ENCODE measurements around the gene ZSWIM2.
"Not testable (repeated sequence)": the region's sequence is repeated elsewhere in the genome, so short reads cannot be mapped to it uniquely, and the experiment has no call there.

ZSWIM2 gene, protein sequence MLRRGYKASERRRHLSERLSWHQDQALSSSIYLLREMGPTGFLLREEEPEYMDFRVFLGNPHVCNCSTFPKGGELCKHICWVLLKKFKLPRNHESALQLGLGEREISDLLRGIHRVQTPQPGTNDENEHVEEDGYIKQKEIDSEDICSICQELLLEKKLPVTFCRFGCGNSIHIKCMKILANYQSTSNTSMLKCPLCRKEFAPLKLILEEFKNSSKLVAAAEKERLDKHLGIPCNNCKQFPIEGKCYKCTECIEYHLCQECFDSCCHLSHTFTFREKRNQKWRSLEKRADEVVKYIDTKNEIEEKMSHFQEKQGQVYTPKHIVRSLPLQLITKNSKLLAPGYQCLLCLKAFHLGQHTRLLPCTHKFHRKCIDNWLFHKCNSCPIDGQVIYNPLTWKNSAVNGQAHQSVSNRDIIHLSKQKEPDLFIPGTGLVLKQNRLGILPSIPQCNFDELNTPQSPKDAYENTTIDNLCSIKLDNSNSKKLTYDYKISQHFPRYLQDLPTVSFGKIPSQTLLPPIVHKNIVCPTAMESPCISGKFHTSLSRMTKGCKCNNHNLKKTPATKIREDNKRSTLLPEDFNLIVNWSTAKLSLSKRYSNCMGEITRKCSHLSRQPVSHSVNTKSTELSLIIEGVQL

GRCh38 chr2:186848873-186849578, at the start of gene ZSWIM2:
Gene ZSWIM2 (minus strand): TSS chr2:186849170. CDS start chr2:186849130, 40 bp downstream.
- peak; percentile 91 to 96 for DNase-seq

DNA sequence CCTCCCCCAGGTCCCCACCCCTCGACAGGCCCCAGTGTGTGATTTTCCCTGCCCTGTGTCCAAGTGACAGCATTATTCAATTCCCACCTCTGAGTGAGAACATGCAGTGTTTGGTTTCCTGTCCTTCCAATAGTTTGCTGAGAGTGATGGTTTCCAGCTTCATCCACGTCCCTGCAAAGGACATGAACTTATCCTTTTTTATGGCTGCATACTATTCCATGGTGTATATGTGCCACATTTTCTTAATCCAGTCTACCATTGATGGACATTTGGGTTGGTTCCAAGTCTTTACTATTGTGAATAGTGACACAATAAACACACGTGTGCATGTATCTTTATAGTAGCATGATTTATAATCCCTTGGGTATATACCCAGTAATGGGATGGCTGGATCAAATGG, 47.2 kb upstream of the ZSWIM2 start:
- not testable (repeated sequence) for DNase-seq

GRCh38 chr2:186895451-186895850, 46.5 kb upstream of the ZSWIM2 start:
- no peak for DNase-seq

GRCh38 chr2:186894478-186894877, 45.5 kb upstream of the ZSWIM2 start:
- no peak for DNase-seq

DNA sequence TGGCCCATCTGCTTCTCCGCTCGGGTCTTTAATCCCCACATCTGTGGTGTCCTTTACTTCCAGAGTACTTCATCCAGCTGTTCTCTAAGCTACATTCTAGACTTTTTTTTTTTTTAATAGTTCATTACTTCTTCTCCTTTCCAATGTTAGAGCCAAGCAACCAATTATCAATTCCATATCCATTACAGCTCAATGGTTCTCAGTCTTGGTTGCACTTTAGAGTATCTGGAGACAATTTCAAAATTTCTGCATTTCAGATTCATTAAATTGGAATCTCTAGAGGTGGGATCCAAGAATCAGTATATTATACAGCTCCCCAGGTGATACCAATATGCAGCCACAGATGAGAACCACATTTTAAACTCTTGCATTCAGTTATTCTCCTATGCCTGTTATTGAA, 43.9 kb upstream of the ZSWIM2 start:
- DNase-seq, result no peak

DNA sequence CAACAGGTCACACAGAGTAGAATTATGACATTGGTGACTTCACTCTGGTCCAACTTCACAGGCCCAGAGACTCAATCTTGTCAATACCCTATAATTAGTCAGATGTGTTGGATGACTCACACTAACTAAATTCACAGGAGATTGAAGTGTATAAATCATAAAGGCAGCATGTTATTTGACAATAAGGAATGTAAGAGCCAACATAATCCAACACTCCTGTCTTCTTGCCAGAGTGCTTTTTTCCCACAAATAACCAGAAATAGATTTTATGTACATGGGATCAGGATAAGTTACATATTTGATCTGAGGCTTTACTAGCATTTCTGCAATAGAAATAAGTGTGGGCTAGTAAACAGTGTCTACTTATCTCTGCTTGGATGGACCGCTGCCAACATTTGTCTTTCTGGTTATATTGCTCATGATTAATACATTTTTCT, 42.2 kb upstream of the ZSWIM2 start:
- no peak for DNase-seq

GRCh38 chr2:186889101-186889879, 40.3 kb upstream of the ZSWIM2 start:
- DNase-seq, result no peak

DNA sequence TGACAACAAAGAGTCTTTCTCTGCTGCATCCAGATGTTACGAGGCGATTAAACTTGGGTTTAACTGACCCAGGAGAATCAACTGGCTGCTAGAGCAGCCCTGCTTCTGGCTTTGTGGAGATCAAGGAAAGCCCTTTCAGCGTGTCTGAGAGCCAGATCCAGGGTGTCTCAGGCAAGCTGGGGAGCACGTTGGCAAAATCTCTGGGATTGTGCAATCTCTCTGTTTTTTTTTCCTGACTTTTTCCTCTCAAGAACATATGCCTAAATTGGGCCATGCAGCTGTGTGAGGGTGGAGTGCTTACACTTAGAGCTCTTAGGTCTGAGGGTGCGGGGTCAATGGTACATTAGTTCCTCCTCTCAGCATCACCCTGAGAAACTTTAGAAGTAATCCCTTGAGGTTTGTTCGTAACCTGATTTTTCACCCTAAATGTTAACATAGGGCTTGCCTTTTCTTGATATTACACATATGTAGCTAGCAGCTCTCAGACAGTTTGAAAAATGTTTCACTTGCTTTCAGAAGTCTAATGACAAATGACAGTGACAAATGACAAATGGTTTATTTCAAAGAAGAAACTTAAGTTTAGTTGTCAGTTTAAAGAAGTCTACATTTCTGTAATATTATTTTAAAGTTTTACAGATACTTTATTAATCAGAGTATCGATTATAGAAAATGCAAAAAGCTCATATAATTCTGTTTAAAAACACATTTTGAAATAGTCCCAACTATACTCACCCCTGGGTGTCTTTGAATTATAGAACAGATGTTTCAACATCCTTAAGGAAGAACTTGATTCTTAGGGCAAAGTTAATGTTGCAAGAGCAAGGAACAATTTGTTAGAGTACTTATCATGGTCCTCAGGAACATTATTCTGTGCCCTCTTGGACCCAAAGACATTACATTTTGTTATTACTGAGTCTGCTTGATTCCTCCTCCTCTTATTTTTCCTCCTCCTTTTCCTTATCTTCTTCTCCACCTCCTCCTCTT, 38.4 kb upstream of the ZSWIM2 start:
- DNase-seq, result no peak

GRCh38 chr2:186884587-186884986, 35.6 kb upstream of the ZSWIM2 start:
- DNase-seq, result no peak

DNA sequence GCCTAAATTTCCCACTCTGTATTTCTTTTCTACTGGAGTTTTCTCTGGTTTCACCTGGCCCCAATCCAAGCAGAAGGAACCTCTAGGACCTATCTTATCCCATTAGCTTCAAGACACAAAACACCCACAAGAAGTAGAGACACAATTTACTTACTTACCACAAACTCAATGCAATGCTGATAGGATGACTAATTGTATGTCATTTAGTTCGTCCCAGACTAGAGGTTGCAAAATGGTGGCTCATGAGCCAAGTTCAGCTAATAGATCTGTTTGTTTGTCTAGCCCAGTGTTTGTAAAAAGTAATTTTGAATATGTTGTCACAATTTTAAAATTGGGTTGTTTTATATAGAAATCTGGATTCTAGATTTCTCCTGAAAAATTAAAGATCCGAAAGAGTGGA, 34.7 kb upstream of the ZSWIM2 start:
- DNase-seq, result no peak

DNA sequence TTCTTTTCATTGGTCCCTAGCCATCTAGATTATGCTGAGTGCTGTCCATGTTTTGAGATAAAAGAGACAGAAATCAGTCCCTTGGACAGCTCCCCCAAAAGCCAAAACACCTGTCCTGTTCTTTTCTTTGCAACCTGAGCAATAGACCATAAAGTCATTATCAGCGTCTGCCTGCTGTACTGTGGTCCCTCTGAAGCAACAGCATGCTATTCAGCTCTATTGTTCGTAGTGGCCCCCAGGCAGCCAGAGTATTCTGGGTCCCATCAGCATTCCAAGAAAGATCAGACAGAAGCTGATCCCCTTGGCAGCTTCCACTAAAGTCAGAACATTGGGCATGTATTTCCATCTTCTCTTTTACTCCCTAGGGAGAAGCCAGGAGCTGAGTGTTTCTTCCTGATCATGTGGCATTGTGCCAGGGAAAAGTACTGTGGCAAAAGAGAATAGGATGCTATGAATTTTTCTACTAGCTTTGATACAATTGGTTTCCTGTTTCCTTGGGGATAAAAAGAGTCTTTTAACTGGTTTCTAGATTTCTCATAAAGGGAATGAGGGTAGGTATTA, 33.6 kb upstream of the ZSWIM2 start:
- DNase-seq, result no peak

DNA sequence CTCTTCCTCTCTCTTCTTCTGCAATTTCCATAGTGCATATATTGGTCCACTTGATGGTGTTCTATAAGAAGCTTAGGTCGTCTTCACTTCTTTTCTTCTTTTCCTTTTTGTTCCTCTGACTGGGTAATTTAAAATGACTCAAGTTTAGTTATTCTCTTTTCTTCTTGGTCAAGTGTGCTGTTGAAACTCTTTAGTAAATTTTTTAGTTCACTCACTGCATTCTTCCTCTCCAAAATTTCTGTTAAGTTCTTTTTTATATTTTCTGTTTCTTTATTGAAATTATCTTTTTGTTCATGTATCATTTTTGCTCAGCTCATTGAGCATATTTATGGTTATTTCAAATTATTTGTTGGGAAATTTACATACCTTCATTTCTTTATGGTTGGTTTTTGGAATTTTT, 32.7 kb upstream of the ZSWIM2 start:
- DNase-seq, result no peak

DNA sequence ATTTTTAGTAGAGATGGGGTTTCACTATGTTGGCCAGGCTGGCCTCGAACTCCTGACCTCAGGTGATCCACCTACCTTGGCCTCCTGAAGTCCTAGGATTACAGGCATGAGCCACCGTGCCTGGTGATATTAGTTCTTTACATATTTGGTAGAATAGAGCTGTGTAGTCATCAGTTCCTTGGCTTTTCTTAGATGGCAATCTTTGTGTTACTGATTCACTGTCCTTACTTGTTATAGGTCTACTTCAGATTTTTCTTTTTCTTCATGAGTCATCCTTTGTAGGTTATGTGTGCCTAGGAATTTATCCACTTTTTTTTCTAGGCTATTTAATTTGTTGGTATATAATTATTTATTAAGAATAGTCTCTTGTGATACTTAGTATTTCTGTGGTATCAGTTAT, 30.3 kb upstream of the ZSWIM2 start:
- DNase-seq, result no peak

- DNase-seq, result no peak
These were observed 25.7 kb upstream of the ZSWIM2 start for GRCh38 chr2:186874713-186875112.

DNA sequence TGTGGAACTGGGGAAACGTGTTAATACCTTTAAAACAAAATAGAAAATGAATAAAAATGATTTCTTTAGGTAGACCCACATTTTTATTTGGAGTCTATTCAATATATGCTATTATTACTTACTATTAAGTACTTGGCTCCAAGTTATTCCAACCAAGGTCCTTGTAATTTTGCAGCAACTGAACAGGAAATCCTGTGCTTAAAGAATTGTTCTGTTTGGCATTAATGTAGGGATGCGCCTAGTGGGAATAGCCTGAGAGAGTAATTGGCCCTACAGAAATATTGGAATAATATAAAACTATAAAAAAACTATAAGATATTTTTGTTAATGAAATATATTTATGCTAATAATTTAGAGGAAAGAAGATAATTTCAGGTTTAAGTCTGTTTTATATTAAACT, 22.9 kb upstream of the ZSWIM2 start:
- no peak for DNase-seq

- no peak for DNase-seq
These were observed 19.4 kb upstream of the ZSWIM2 start for GRCh38 chr2:186868344-186868743.

GRCh38 chr2:186862869-186863709, 14.1 kb upstream of the ZSWIM2 start:
- DNase-seq, result peak; percentile 45 to 83

- DNase-seq, result no peak
These were observed 6.2 kb upstream of the ZSWIM2 start for GRCh38 chr2:186855216-186855615.

- no peak for DNase-seq
These were observed 5.0 kb upstream of the ZSWIM2 start for GRCh38 chr2:186853951-186854350.

DNA sequence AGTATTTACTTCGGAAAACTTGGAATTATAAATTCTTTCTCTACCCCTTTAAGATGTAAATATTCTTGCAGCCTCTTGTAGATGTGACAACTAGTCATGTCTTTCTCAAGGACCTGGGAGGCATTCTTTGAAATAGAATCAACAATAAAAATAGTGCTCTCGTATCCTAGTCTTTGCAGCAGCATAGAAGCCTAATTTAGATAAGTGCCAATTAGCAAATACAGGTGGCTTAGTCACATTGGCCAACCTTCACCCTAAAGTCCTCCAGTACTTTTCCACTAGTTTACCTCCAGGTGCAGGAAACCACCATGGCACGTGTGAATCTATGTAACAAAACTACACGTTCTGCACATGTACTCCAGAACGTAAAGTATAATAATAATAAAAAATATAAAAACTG, 3.5 kb upstream of the ZSWIM2 start:
- no peak for DNase-seq
